B cell (primary cell): ENCODE results near the gene SPTBN1. TPM values are rescaled to one million over a fixed set of nuclear protein-coding genes. Genes with fewer than 3 reads are reported as not detected.

ENCODE experiments used
- ATAC-seq: fragments of 200-7000 bp; cut with Tn5 transposase; one replicate; pipeline ENCODE4 v1.10.0; 2021; ENCODE audit warnings: low read depth, mild to moderate bottlenecking, moderate number of reproducible peaks, moderate library complexity
- CTCF ChIA-PET: fragments of 350-600 bp; sonication (Branson Sonifier 250); formaldehyde crosslinking; loops from one replicate; lab custom pipeline; 2021; ENCODE audit warnings: antibody characterized with exemption, inconsistent platforms; lab: Charles Lee
- POLR2A ChIA-PET: fragments of 350-600 bp; sonication (Branson Sonifier 250); formaldehyde crosslinking; loops from one replicate; lab custom pipeline; 2021; ENCODE audit warnings: antibody characterized with exemption; lab: Charles Lee
- DNase-seq: peaks from one replicate; pipeline ENCODE4 v3.0.0; 2013
- H2AFZ ChIP-seq: 2 replicates; pipeline ENCODE4 v1.6.1; 2012; ENCODE audit warnings: mild to moderate bottlenecking, low read depth, low read length; ENCODE audit not compliant: insufficient read depth, poor library complexity, severe bottlenecking
- H3K27ac ChIP-seq, 2 donors: 1 replicate in 1 of 2; 2 replicates in 1 of 2; pipeline ENCODE4 v1.5.1; 2012 to 2013; ENCODE audit warnings: low read length in 2 of 2, mild to moderate bottlenecking in 2 of 2, moderate library complexity in 1 of 2
- H3K27me3 ChIP-seq, 4 experiments: fragments of 200-600 bp in 1 of 4; sonication (generic) in 1 of 4; replicated peaks in 1 of 4; 1 replicate in 2 of 4; 2 replicates in 2 of 4; pipeline versions ENCODE4 v1.6.1 to v1.7.0; 2013 to 2016; ENCODE audit warnings: low read length in 3 of 4, mild to moderate bottlenecking in 2 of 4, mixed read lengths in 1 of 4, moderate library complexity in 1 of 4; ENCODE audit not compliant: insufficient read depth in 4 of 4, control insufficient read depth in 3 of 4; ENCODE audit errors: control extremely low read depth in 1 of 4
- H3K36me3 ChIP-seq, 2 experiments: replicated peaks in 1 of 2; 1 replicate in 1 of 2; 2 replicates in 1 of 2; pipeline versions ENCODE4 v1.6.1 to v1.7.1; 2013; ENCODE audit warnings: low read length in 1 of 2; ENCODE audit not compliant: insufficient read depth in 2 of 2, control insufficient read depth in 1 of 2; ENCODE audit errors: control extremely low read depth in 1 of 2, extremely low read depth in 1 of 2
- H3K4me1 ChIP-seq, 2 donors: fragments of 200-600 bp in 1 of 2; sonication (generic) in 1 of 2; 1 replicate in 1 of 2; 2 replicates in 1 of 2; pipeline versions ENCODE4 v1.5.1 to v1.6.1; 2013 to 2017; ENCODE audit warnings: low read length in 2 of 2; ENCODE audit not compliant: control insufficient read depth in 2 of 2, insufficient read depth in 2 of 2
- H3K4me2 ChIP-seq: replicated peaks from 2 replicates; pipeline ENCODE3; 2012; ENCODE audit warnings: mild to moderate bottlenecking, low read depth, low read length; ENCODE audit not compliant: poor library complexity, severe bottlenecking
- H3K4me3 ChIP-seq, 5 experiments: fragments of 200-600 bp in 1 of 5; sonication (generic) in 1 of 5; 1 replicate in 3 of 5; 2 replicates in 2 of 5; pipeline versions ENCODE4 v1.5.1 to v1.7.0; 2011 to 2016; ENCODE audit warnings: low read length in 4 of 5, mild to moderate bottlenecking in 4 of 5, low read depth in 2 of 5, control low read depth in 1 of 5, moderate library complexity in 1 of 5; ENCODE audit not compliant: insufficient read depth in 1 of 5; ENCODE audit errors: control extremely low read depth in 1 of 5, extremely low read depth in 1 of 5
- H3K79me2 ChIP-seq: fragments of 200-600 bp; sonication (generic); one replicate; pipeline ENCODE4 v1.6.0; 2016; ENCODE audit warnings: low read length; ENCODE audit not compliant: control insufficient read depth, insufficient read depth
- H3K9ac ChIP-seq: fragments of 200-600 bp; sonication (generic); 2 replicates; pipeline ENCODE4 v1.6.1; 2017; ENCODE audit warnings: mild to moderate bottlenecking, low read length, moderate library complexity
- H3K9me3 ChIP-seq, 3 donors: one replicate each; pipeline versions ENCODE4 v1.6.1 to v1.7.1; 2013; ENCODE audit warnings: low read length in 2 of 3; ENCODE audit not compliant: control insufficient read depth in 2 of 3, insufficient read depth in 1 of 3; ENCODE audit errors: control extremely low read depth in 1 of 3
- H4K20me1 ChIP-seq: 2 replicates; pipeline ENCODE4 v1.6.0; 2012; ENCODE audit warnings: mild to moderate bottlenecking, low read length; ENCODE audit not compliant: insufficient read depth, control insufficient read depth, poor library complexity, severe bottlenecking
- H3K27ac Mint-ChIP-seq: one replicate; pipeline ENCODE4 v1.8.0; 2021; ENCODE audit warnings: mixed read lengths
- H3K27me3 Mint-ChIP-seq: one replicate; pipeline ENCODE4 v1.8.0; 2021; ENCODE audit warnings: mixed read lengths
- H3K4me1 Mint-ChIP-seq: one replicate; pipeline ENCODE4 v1.8.0; 2021; ENCODE audit warnings: mixed read lengths
- H3K4me3 Mint-ChIP-seq: one replicate; pipeline ENCODE4 v1.8.0; 2021; ENCODE audit warnings: mixed read lengths
- H3K9me3 Mint-ChIP-seq: one replicate; pipeline ENCODE4 v1.8.0; 2022; ENCODE audit warnings: mixed read lengths; ENCODE audit not compliant: insufficient read depth
- EZH2 ChIP-seq: IDR thresholded peaks from 2 replicates; pipeline ENCODE4 v1.6.1; 2012; ENCODE audit warnings: borderline replicate concordance, low read depth, mild to moderate bottlenecking, moderate library complexity, low read length; ENCODE audit not compliant: insufficient read depth, poor library complexity, severe bottlenecking
- WGBS: methylation state at CpG from one replicate; pipeline ENCODE4 v1.1.5; 2013; ENCODE audit warnings: missing lambda C conversion rate; ENCODE audit not compliant: insufficient coverage; 5-methylcytosine and 5-hydroxymethylcytosine counted together
- intact Hi-C: fragments of 100-400 bp; cut with micrococcal nuclease; formaldehyde crosslinking; loops from one replicate; pipeline ENCODE4 v1.10.0; 2022
- polyA plus RNA-seq: library from polyadenylated mRNA; depleted of rRNA; stranded (reverse); fragments of >200 nt; gene quantifications from 2 replicates; pipeline ENCODE4 v1.2.3, GENCODE V29; 2012
- total RNA-seq, 2 donors: library from RNA; stranded (reverse); fragments of 120-200 nt in 1 of 2; gene quantifications; 1 replicate in 1 of 2; 2 replicates in 1 of 2; pipeline versions ENCODE4 v1.2.3 to v1.2.4, GENCODE V29; 2013 to 2022
- TF ChIP-seq, protein P1 (sequence below): fragments of 200-600 bp; IDR thresholded peaks from one replicate; pipeline ENCODE4 v1.8.0; 2022; ENCODE audit warnings: antibody characterized with exemption, mild to moderate bottlenecking

SPTBN1 gene
- total and polyA plus RNA-seq, 2 donors (not counting 1 experiment from before 2014, with no cell fraction given): 43.7 to 144 TPM

DNA sequence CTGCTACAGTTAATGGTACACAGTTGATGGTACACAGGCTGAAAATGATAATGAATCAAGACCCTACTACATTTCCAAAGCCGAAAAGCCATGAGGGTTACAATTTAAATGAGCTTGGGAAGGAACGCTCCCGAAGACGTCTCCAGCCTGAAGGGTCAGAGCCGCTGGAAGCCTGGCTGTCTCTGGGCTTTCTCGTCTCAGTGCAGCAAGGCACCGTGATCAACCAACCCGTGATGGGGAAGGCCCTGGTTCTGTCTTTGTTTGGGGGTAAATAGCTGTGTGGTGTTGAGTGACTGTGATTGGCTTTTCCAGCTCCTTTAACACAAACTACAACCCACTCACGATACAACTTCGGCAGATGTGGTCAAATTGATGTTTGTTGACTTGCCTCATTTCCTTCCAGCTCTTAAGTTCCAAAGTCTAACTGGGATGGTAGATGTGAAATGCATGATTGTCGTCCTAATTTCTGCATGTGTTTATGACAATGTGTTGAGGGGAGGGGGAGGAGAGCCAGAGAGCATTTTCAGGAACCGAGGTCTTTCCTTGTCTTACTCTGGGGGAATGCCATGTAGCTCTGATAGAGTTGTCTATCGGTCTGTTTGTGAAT lies 207.4 kb downstream of the SPTBN1 start:
- POLR2A ChIA-PET: no interaction called here
- no peak overlapping the region for H3K4me3 Mint-ChIP-seq
- intact Hi-C loops: no loop called here

DNA sequence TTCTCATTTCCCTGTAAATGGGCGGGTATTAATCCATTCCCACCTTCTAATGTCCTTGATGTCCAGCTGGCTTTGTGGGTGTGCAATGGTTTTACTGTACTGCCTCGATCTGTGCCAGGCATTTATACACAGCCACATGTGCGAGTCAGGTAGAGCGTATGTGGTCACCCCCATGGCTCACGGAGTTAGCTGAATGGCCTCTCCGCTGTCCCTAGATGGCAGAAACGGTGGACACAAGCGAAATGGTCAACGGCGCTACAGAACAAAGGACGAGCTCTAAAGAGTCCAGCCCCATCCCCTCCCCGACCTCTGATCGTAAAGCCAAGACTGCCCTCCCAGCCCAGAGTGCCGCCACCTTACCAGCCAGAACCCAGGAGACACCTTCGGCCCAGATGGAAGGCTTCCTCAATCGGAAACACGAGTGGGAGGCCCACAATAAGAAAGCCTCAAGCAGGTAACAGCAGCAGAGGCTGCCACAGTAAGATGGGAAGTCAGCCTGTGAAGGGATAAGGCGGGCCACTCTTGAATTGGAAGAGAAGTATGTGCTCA lies 208.2 kb downstream of the SPTBN1 start:
- intact Hi-C loops: no loop called here
- Histone ChIP-seq H3K9me3 (no peaks in the 10 kb centered on the region), H2AFZ (no peak overlapping the region), H3K36me3 (peaks cover 5 to 96% of the 10 kb centered on the region in 2 experiments), H3K79me2 (no peaks in the 10 kb centered on the region), H3K4me1 (no peaks in the 10 kb centered on the region), H3K9ac (no peak overlapping the region), H4K20me1 (peaks cover 5% of the 10 kb centered on the region), H3K27ac (no peak overlapping the region), H3K27me3 (no peaks in the 10 kb centered on the region), H3K4me2 (no peak overlapping the region), H3K4me3 (no peak overlapping the region)
- Mint-ChIP-seq H3K27ac (peak overlapping the region; percentile 69), H3K4me3 (no peak overlapping the region), H3K9me3 (no peaks in the 10 kb centered on the region), H3K27me3 (no peaks in the 10 kb centered on the region), H3K4me1 (no peaks in the 10 kb centered on the region)
- no peak for ATAC-seq
- TF ChIP-seq, protein P1, sequence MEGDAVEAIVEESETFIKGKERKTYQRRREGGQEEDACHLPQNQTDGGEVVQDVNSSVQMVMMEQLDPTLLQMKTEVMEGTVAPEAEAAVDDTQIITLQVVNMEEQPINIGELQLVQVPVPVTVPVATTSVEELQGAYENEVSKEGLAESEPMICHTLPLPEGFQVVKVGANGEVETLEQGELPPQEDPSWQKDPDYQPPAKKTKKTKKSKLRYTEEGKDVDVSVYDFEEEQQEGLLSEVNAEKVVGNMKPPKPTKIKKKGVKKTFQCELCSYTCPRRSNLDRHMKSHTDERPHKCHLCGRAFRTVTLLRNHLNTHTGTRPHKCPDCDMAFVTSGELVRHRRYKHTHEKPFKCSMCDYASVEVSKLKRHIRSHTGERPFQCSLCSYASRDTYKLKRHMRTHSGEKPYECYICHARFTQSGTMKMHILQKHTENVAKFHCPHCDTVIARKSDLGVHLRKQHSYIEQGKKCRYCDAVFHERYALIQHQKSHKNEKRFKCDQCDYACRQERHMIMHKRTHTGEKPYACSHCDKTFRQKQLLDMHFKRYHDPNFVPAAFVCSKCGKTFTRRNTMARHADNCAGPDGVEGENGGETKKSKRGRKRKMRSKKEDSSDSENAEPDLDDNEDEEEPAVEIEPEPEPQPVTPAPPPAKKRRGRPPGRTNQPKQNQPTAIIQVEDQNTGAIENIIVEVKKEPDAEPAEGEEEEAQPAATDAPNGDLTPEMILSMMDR: no peak
- TF ChIP-seq EZH2: no peak
- ChIA-PET CTCF (interaction anchor here (1.0 to 12.8 kb wide), 15 partner anchors 8 to 557 kb away, joined by 3 to 294 read pairs (median 8); no protein-coding TSS in a partner anchor), POLR2A (no interaction called here)
- 97% methylated on average over 17 of the region's 18 CpGs for WGBS
- no peak for DNase-seq

More for the DNA sequence above, 207.4 kb downstream of the SPTBN1 start:
- Mint-ChIP-seq H3K4me1 (no peaks in the 10 kb centered on the region), H3K9me3 (no peaks in the 10 kb centered on the region), H3K27me3 (no peaks in the 10 kb centered on the region), H3K27ac (no peak overlapping the region)
- Histone ChIP-seq H3K4me1 (no peaks in the 10 kb centered on the region), H3K4me3 (no peak overlapping the region), H3K36me3 (peaks cover 5 to 100% of the 10 kb centered on the region in 2 experiments), H3K9me3 (no peaks in the 10 kb centered on the region), H2AFZ (no peak overlapping the region), H3K27me3 (no peaks in the 10 kb centered on the region), H3K79me2 (no peaks in the 10 kb centered on the region), H3K9ac (no peak overlapping the region), H3K4me2 (no peak overlapping the region), H3K27ac (no peak overlapping the region), H4K20me1 (peaks cover 5% of the 10 kb centered on the region)
- TF ChIP-seq, protein P1: no peak
- no peak for TF ChIP-seq EZH2
- ATAC-seq (no peak), DNase-seq (no peak)
- CTCF ChIA-PET: interaction anchor here (0.6 to 12.8 kb wide), 7 partner anchors 13 to 557 kb away, joined by 3 to 294 read pairs (median 46); no protein-coding TSS in a partner anchor
- WGBS: 92% methylated on average over 3 of the region's 13 CpGs
